ENCODE measurements around the gene TMEM98.

DNA sequence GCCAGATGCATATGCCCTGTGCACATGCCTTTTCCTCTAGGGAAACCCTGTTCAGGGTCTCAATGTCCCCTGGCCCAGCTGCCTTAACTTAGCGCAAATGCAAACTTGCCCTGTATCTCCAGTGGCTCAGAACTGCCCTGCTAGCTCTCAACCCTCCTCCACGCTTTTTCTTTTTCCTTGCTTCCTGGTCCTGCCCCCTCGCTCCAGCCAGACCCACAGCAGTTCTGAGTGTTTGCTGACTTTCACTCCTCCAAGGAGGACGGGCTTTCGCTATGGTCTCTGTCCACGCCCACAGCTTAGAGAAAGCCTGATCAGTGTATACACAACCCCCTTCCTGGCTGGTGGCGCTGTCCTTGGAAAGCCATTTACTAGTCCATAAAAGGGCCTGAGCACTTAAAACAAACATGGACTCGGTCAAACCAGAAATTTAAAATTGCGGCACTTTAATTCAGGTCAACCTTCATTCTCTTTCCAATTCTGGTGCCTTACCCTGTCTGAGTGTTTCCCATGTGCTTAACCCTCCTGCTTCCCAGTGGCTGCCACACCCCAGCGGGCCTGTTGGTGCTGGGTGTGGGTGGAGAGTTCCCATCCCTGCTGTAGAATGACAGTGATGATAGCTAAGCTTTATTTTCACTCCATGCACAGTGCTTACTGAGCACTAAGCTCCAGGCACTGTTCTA, 15.6 kb upstream of the TMEM98 start:
- TF ChIP-seq, protein P1, sequence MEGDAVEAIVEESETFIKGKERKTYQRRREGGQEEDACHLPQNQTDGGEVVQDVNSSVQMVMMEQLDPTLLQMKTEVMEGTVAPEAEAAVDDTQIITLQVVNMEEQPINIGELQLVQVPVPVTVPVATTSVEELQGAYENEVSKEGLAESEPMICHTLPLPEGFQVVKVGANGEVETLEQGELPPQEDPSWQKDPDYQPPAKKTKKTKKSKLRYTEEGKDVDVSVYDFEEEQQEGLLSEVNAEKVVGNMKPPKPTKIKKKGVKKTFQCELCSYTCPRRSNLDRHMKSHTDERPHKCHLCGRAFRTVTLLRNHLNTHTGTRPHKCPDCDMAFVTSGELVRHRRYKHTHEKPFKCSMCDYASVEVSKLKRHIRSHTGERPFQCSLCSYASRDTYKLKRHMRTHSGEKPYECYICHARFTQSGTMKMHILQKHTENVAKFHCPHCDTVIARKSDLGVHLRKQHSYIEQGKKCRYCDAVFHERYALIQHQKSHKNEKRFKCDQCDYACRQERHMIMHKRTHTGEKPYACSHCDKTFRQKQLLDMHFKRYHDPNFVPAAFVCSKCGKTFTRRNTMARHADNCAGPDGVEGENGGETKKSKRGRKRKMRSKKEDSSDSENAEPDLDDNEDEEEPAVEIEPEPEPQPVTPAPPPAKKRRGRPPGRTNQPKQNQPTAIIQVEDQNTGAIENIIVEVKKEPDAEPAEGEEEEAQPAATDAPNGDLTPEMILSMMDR (IDR thresholded peaks at IDR 0.05), result peak; percentile 68
- TF ChIP-seq ZFX (IDR thresholded peaks at IDR 0.05; ENCODE audit: borderline replicate concordance), result no peak
